Measurements from ENCODE around the gene GALNT17. TPM values are rescaled to one million over a fixed set of nuclear protein-coding genes. Genes with fewer than 3 reads are reported as not detected.

The GALNT17 gene
- polyA plus RNA-seq, 1 donor from 2014 or later = 15.7 TPM

DNA sequence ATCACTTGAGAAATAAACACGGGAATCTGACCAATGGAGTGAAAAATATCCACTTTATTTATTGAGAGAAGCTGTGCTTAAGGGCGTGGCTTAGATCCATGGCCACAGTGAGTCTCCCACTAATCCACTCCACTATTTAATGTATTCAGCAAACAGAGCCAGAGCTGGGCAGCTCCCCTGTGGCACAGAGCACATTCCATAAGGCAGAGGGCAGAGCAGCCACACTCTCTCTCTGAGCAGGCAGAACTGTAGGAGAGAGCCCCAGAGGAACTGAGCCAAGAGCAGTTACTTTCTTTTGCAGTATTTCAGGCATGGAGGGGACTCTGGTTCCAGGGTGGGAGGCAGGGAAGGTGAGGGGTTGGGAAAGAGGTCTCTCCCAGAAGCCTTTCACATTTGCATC lies 106.0 kb downstream of the GALNT17 start:
- Histone ChIP-seq H3K9me2 (ENCODE audit: insufficient read depth, low read length) (no peaks in the 10 kb centered on the region), H3K36me3 (ENCODE audit: insufficient read depth, low read length) (no peaks in the 10 kb centered on the region), H3K4me3 (ENCODE audit: low read length) (no peak overlapping the region), H3K4me2 (ENCODE audit: low read length) (no peak overlapping the region), H3K27ac (ENCODE audit: low read length) (no peak overlapping the region), H3K27me3 (ENCODE audit: insufficient read depth, low read depth, low read length) (no peaks in the 10 kb centered on the region), H3F3A (ENCODE audit: insufficient read depth, low read length, poor library complexity, severe bottlenecking) (no peaks in the 10 kb centered on the region), H3K9ac (ENCODE audit: low read length) (no peak overlapping the region), H3K79me2 (replicated peaks; ENCODE audit: insufficient read depth, low read length) (no peaks in the 10 kb centered on the region), H3K9me3 (ENCODE audit: low read length) (no peaks in the 10 kb centered on the region), H4K20me1 (ENCODE audit: insufficient read depth) (no peaks in the 10 kb centered on the region), H2AFZ (ENCODE audit: low read depth, low read length) (no peak overlapping the region)
- TF ChIP-seq EP300 (conservative IDR thresholded peaks at IDR 0.05; ENCODE audit: poor library complexity, severe bottlenecking) = no peak
- TF ChIP-seq RAD21 (conservative IDR thresholded peaks at IDR 0.05) = no peak
- TF ChIP-seq EZH2 (IDR thresholded peaks at IDR 0.05; ENCODE audit: borderline replicate concordance, insufficient read depth, low read length, poor library complexity, severe bottlenecking) = no peak
- TF ChIP-seq, protein P1, sequence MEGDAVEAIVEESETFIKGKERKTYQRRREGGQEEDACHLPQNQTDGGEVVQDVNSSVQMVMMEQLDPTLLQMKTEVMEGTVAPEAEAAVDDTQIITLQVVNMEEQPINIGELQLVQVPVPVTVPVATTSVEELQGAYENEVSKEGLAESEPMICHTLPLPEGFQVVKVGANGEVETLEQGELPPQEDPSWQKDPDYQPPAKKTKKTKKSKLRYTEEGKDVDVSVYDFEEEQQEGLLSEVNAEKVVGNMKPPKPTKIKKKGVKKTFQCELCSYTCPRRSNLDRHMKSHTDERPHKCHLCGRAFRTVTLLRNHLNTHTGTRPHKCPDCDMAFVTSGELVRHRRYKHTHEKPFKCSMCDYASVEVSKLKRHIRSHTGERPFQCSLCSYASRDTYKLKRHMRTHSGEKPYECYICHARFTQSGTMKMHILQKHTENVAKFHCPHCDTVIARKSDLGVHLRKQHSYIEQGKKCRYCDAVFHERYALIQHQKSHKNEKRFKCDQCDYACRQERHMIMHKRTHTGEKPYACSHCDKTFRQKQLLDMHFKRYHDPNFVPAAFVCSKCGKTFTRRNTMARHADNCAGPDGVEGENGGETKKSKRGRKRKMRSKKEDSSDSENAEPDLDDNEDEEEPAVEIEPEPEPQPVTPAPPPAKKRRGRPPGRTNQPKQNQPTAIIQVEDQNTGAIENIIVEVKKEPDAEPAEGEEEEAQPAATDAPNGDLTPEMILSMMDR (IDR thresholded peaks at IDR 0.05; ENCODE audit: poor library complexity, severe bottlenecking) = no peak
- TF ChIP-seq, protein P2, sequence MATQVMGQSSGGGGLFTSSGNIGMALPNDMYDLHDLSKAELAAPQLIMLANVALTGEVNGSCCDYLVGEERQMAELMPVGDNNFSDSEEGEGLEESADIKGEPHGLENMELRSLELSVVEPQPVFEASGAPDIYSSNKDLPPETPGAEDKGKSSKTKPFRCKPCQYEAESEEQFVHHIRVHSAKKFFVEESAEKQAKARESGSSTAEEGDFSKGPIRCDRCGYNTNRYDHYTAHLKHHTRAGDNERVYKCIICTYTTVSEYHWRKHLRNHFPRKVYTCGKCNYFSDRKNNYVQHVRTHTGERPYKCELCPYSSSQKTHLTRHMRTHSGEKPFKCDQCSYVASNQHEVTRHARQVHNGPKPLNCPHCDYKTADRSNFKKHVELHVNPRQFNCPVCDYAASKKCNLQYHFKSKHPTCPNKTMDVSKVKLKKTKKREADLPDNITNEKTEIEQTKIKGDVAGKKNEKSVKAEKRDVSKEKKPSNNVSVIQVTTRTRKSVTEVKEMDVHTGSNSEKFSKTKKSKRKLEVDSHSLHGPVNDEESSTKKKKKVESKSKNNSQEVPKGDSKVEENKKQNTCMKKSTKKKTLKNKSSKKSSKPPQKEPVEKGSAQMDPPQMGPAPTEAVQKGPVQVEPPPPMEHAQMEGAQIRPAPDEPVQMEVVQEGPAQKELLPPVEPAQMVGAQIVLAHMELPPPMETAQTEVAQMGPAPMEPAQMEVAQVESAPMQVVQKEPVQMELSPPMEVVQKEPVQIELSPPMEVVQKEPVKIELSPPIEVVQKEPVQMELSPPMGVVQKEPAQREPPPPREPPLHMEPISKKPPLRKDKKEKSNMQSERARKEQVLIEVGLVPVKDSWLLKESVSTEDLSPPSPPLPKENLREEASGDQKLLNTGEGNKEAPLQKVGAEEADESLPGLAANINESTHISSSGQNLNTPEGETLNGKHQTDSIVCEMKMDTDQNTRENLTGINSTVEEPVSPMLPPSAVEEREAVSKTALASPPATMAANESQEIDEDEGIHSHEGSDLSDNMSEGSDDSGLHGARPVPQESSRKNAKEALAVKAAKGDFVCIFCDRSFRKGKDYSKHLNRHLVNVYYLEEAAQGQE (IDR thresholded peaks at IDR 0.05; ENCODE audit: borderline replicate concordance) = no peak
- TF ChIP-seq POLR2AphosphoS5 (IDR thresholded peaks at IDR 0.05) = no peak
- TF ChIP-seq SMC3 (conservative IDR thresholded peaks at IDR 0.05; ENCODE audit: poor library complexity) = no peak
- TF ChIP-seq TAF1 (IDR thresholded peaks at IDR 0.05; ENCODE audit: low read depth) = no peak
- TF ChIP-seq MXI1 (conservative IDR thresholded peaks at IDR 0.05; ENCODE audit: poor library complexity, severe bottlenecking) = no peak

DNA sequence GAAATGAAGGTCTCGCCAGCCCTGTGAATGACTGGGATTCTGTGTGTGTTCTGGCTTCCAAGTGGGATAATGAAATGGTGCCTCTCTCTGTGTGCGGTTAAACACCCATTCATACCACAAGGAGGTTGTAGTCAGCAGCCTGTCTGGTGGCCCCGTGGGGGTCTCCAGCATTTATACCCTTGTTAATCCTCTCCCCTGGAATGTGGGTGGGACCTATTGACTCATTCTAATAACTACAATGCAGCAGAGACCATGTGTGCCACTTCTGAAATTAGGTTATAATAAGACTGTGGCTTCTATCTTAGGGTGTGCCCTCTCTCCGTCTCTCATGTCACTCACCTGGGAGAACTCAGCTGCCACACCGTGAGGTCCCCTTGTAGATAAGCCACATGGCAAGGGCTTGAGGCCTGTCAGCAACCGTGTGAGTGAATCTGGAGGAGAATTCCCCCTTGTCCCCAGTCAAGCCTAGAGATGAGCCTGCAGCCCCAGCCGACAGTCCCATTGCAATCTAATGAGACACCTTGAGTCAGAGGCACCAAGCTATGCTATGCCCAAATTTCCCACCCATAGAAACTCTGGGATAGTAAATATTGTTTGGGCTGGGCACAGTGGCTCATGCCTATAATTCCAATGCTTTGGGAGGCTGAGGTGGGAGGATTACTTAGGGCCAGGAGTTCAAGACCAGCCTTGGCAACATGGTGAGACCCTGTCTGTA lies 106.8 kb downstream of the GALNT17 start:
- Histone ChIP-seq H3K27ac (ENCODE audit: low read length) (no peak overlapping the region), H3K27me3 (ENCODE audit: insufficient read depth, low read depth, low read length) (no peaks in the 10 kb centered on the region), H3K4me2 (ENCODE audit: low read length) (no peak overlapping the region)

More for the DNA sequence above, 106.8 kb downstream of the GALNT17 start:
- Histone ChIP-seq H3K36me3 (ENCODE audit: insufficient read depth, low read length) (no peaks in the 10 kb centered on the region), H3F3A (ENCODE audit: insufficient read depth, low read length, poor library complexity, severe bottlenecking) (no peaks in the 10 kb centered on the region), H3K79me2 (replicated peaks; ENCODE audit: insufficient read depth, low read length) (no peaks in the 10 kb centered on the region), H3K9me3 (ENCODE audit: low read length) (no peaks in the 10 kb centered on the region), H3K9ac (ENCODE audit: low read length) (no peak overlapping the region), H2AFZ (ENCODE audit: low read depth, low read length) (no peak overlapping the region), H3K9me2 (ENCODE audit: insufficient read depth, low read length) (no peaks in the 10 kb centered on the region), H3K4me3 (ENCODE audit: low read length) (no peak overlapping the region), H4K20me1 (ENCODE audit: insufficient read depth) (no peaks in the 10 kb centered on the region)
- no peak for TF ChIP-seq POLR2AphosphoS5 (IDR thresholded peaks at IDR 0.05)
- no peak for TF ChIP-seq EP300 (conservative IDR thresholded peaks at IDR 0.05; ENCODE audit: poor library complexity, severe bottlenecking)
- no peak for TF ChIP-seq TAF1 (IDR thresholded peaks at IDR 0.05; ENCODE audit: low read depth)
- TF ChIP-seq, protein P1 (IDR thresholded peaks at IDR 0.05; ENCODE audit: poor library complexity, severe bottlenecking) = no peak
- no peak for TF ChIP-seq RAD21 (conservative IDR thresholded peaks at IDR 0.05)
- TF ChIP-seq SMC3 (conservative IDR thresholded peaks at IDR 0.05; ENCODE audit: poor library complexity) = no peak
- no peak for TF ChIP-seq EZH2 (IDR thresholded peaks at IDR 0.05; ENCODE audit: borderline replicate concordance, insufficient read depth, low read length, poor library complexity, severe bottlenecking)
- TF ChIP-seq, protein P2 (IDR thresholded peaks at IDR 0.05; ENCODE audit: borderline replicate concordance) = no peak

Measured in neural cell (in vitro differentiated cells).